Activated T-cell treated with anti-CD3 and anti-CD28 coated beads, Interleukin-2, amount 50 U/mL, for 24 hours (primary cell): Measurements from ENCODE around the gene THTPA.
"Not testable (repeated sequence)": the region's sequence is repeated elsewhere in the genome, so short reads cannot be mapped to it uniquely, and the experiment has no call there.

Source experiments
- DNase-seq: peaks from one replicate; pipeline ENCODE4 v3.0.0-alpha.2; 2020
- H3K27ac Mint-ChIP-seq: 2 replicates; pipeline ENCODE4 v1.8.0; 2020; ENCODE audit warnings: mild to moderate bottlenecking, mixed read lengths
- H3K27me3 Mint-ChIP-seq: 2 replicates; pipeline ENCODE4 v1.8.0; 2020; ENCODE audit warnings: mixed read lengths
- H3K36me3 Mint-ChIP-seq: 2 replicates; pipeline ENCODE4 v1.8.0; 2020; ENCODE audit warnings: low read depth, mixed read lengths
- H3K4me1 Mint-ChIP-seq: 2 replicates; pipeline ENCODE4 v1.8.0; 2020; ENCODE audit warnings: low read depth, mixed read lengths
- H3K4me3 Mint-ChIP-seq: 2 replicates; pipeline ENCODE4 v1.8.0; 2020; ENCODE audit warnings: mild to moderate bottlenecking, moderate library complexity, mixed read lengths
- H3K9me3 Mint-ChIP-seq: 2 replicates; pipeline ENCODE4 v1.8.0; 2020; ENCODE audit warnings: mixed read lengths

THTPA gene

DNA sequence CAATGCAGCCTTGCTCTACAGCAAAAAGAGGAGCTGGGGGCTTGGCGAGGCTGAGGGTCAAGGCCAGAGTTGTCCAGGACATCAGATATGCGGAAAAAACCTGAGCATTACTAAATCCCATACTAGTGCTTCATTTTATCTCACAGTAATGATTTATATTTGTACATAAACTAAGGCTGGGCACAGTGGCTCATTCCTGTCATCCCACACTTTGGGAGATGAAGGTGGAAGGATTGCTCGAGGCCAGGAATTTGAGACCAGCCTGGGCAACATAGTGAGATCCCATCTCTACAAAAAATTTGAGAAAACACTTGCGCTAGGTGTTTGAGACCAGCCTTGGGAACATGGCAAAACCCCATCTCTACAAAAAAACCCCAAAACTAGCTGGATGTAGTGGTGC is 34.1 kb downstream of the THTPA start:
- Mint-ChIP-seq H3K27ac (no peak overlapping the region), H3K4me1 (peaks cover 7% of the 10 kb centered on the region), H3K27me3 (peaks cover 21% of the 10 kb centered on the region), H3K9me3 (no peaks in the 10 kb centered on the region), H3K36me3 (no peaks in the 10 kb centered on the region), H3K4me3 (no peak overlapping the region)
- no peak for DNase-seq

- H3K4me3 Mint-ChIP-seq, H3K4me1 Mint-ChIP-seq, H3K9me3 Mint-ChIP-seq, H3K36me3 Mint-ChIP-seq, H3K27me3 Mint-ChIP-seq, DNase-seq, H3K27ac Mint-ChIP-seq: not testable (repeated sequence)
Measured at GRCh38 chr14:23594191-23594590, 38.1 kb downstream of the THTPA start.

- no peaks in the 10 kb centered on the region for H3K36me3 Mint-ChIP-seq
- H3K4me3 Mint-ChIP-seq, result no peak overlapping the region
- no peak for DNase-seq
- no peak overlapping the region for H3K27ac Mint-ChIP-seq
- peaks cover 2% of the 10 kb centered on the region for H3K4me1 Mint-ChIP-seq
- peaks cover 7% of the 10 kb centered on the region for H3K9me3 Mint-ChIP-seq
- H3K27me3 Mint-ChIP-seq, result no peaks in the 10 kb centered on the region
Measured at GRCh38 chr14:23600322-23600707, 44.2 kb downstream of the THTPA start.

DNA sequence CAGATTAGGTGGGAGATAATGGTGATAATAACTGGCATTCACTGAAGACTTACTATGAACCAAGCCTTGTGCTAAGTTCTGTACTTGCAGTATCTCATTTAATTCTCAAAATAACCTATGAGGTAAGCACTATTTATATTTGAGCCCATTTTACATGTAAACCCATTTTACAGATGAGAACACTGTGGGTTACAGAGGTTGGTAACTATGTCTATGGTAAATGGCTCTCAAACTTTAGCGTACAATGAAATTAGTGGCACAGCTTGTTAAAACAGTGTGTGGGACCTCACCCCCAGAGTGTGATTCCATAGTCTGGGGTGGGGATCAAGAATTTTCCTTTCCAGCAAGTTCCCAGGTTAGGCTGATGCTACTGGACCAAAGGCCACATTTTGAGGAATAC is 44.7 kb downstream of the THTPA start:
- DNase-seq, result no peak
- H3K9me3 Mint-ChIP-seq, result peaks cover 7% of the 10 kb centered on the region
- H3K4me3 Mint-ChIP-seq, result no peak overlapping the region
- H3K27ac Mint-ChIP-seq, result no peak overlapping the region
- no peaks in the 10 kb centered on the region for H3K27me3 Mint-ChIP-seq
- peaks cover 7% of the 10 kb centered on the region for H3K4me1 Mint-ChIP-seq
- no peaks in the 10 kb centered on the region for H3K36me3 Mint-ChIP-seq

DNA sequence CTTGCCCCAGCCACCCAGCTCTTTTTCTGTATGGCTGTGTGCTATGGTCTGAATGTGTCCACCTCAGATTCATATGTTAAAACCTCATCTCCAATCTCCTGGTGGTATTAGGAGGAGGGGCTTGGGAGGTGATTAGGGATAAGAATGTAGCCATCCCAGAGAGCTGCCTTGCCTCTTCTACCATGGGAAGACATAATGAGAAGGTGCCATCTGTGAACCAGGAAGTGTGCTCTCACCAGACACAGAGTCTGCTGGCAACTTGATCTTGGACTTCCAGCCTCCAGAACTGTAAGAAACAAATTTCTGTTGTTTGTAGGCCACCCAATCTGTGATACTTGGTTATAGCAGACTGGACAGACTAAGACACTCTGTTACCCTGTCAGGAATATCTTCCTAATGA is 45.4 kb downstream of the THTPA start:
- peaks cover 12% of the 10 kb centered on the region for H3K4me1 Mint-ChIP-seq
- no peaks in the 10 kb centered on the region for H3K27me3 Mint-ChIP-seq
- DNase-seq, result no peak
- H3K9me3 Mint-ChIP-seq, result peaks cover 7% of the 10 kb centered on the region
- no peak overlapping the region for H3K4me3 Mint-ChIP-seq
- H3K27ac Mint-ChIP-seq, result no peak overlapping the region
- H3K36me3 Mint-ChIP-seq, result no peaks in the 10 kb centered on the region

GRCh38 chr14:23601845-23602180 is 45.7 kb downstream of the THTPA start:
- Mint-ChIP-seq H3K36me3 (no peaks in the 10 kb centered on the region), H3K4me3 (no peak overlapping the region), H3K9me3 (peaks cover 7% of the 10 kb centered on the region), H3K27me3 (no peaks in the 10 kb centered on the region), H3K4me1 (peaks cover 16% of the 10 kb centered on the region), H3K27ac (no peak overlapping the region)
- no peak for DNase-seq

DNA sequence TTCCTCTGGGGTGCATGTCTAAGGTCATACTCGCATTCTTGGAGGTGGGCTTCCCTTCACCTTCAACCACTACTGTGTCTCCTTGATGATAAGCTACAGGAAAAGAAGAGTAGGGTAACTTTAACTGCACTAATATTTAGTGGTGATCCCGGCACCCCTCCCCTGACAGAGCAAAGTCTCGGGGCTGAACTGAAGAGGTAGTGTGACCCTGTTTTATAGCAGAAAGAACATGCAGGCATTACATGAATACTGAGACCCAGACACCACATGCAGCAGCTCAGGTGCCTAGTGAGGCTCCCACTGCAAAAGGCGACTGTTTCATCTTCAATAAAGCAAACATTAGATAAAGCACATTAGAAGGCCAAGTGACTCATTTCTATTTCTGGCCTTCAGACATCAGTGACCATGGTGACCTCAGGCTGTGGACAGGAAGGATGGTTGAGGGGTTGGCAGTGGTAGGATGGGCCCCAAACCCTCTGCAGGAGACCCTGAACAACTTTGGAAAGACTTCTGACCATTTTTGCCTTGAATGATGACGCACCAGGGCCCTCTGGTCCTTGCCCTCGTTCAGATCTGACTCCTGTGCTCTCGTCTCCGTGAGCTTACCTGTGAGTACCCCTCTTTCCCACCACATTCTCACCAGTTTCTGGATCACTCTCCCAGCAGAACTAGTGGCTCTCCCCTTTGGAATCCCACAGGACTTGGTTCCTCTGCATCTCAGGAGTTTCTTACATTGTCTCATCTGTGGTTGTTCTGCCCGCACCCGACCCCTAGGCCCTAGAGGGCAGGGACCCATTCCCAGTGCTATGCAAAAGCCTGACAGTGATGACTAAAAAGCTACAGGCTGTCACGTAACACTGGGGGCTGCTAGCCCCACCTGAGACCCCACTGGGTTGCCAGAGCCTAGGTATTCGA is 46.4 kb downstream of the THTPA start:
- Mint-ChIP-seq H3K4me1 (peaks cover 22% of the 10 kb centered on the region), H3K27ac (no peak overlapping the region), H3K4me3 (no peak overlapping the region), H3K36me3 (no peaks in the 10 kb centered on the region), H3K27me3 (no peaks in the 10 kb centered on the region), H3K9me3 (peaks cover 7% of the 10 kb centered on the region)
- no peak for DNase-seq

- DNase-seq, result no peak
- H3K36me3 Mint-ChIP-seq, result no peaks in the 10 kb centered on the region
- H3K4me1 Mint-ChIP-seq, result peaks cover 24% of the 10 kb centered on the region
- no peak overlapping the region for H3K4me3 Mint-ChIP-seq
- no peaks in the 10 kb centered on the region for H3K27me3 Mint-ChIP-seq
- no peak overlapping the region for H3K27ac Mint-ChIP-seq
- H3K9me3 Mint-ChIP-seq, result peaks cover 7% of the 10 kb centered on the region
Measured at GRCh38 chr14:23603103-23603502, 47.0 kb downstream of the THTPA start.

DNA sequence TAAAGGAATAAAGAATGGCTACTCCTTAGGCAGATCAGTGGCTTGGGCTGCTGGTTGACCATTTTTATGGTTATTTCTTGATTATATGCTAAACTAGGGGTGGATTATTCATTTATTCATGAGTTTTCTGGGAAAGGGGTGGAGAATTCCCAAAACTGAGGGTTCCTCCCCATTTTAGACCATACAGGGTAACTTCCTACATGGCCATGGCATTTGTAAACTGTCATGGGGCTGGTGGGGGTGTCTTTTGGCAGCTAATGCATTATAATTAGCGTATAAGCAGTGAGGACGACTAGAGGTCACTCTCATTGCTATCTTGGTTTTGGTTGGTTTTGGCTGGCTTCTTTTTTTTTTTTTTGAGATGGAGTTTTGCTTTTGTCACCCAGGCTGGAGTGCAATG is 48.1 kb downstream of the THTPA start:
- DNase-seq, result no peak
- H3K9me3 Mint-ChIP-seq, result peaks cover 11% of the 10 kb centered on the region
- H3K36me3 Mint-ChIP-seq, result no peaks in the 10 kb centered on the region
- H3K4me3 Mint-ChIP-seq, result no peak overlapping the region
- H3K4me1 Mint-ChIP-seq, result peaks cover 32% of the 10 kb centered on the region
- no peaks in the 10 kb centered on the region for H3K27me3 Mint-ChIP-seq
- no peak overlapping the region for H3K27ac Mint-ChIP-seq

GRCh38 chr14:23604675-23605170 is 48.7 kb downstream of the THTPA start:
- H3K4me3 Mint-ChIP-seq, result no peak overlapping the region
- peaks cover 1% of the 10 kb centered on the region for H3K36me3 Mint-ChIP-seq
- no peaks in the 10 kb centered on the region for H3K27me3 Mint-ChIP-seq
- H3K4me1 Mint-ChIP-seq, result peaks cover 38% of the 10 kb centered on the region
- H3K27ac Mint-ChIP-seq, result no peak overlapping the region
- H3K9me3 Mint-ChIP-seq, result peaks cover 7% of the 10 kb centered on the region
- no peak for DNase-seq

DNA sequence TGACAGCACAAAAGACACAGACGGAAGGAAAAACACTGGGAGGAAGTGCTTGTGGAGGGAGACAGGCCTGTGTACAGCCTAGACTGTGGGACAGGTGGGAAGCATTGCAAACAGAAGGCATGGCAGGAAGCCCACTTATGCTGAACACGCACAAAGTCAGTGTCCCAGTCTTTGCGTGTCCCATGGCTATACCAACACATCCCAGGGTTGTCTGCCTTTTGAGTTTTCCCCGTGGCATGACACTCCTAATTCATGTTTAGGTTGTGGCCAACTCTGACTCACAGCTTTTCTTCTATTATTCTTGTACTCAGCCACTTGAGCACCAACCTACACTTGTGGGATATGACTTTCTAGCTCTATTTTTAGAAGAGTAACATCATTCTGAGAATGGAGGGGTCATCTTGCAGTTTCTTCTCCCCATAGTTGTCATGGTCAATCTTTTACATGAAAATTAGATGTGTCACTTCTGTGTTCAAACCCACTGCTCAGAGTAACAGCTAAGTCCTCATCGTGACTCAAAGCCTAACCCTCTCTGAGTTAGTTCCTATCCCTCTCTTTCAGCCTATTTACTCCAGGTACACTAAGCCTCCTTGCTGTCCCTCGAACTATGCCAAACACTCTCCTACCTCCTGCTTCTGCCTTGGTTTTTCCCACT is 50.0 kb downstream of the THTPA start:
- DNase-seq, result peak; percentile 42
- Mint-ChIP-seq H3K27ac (peak overlapping the region; percentile 91), H3K4me3 (peak overlapping the region; percentile 7), H3K27me3 (no peaks in the 10 kb centered on the region), H3K9me3 (peaks cover 7% of the 10 kb centered on the region), H3K36me3 (peaks cover 3% of the 10 kb centered on the region), H3K4me1 (peaks cover 51% of the 10 kb centered on the region)

- H3K9me3 Mint-ChIP-seq, result peaks cover 7% of the 10 kb centered on the region
- peaks cover 3% of the 10 kb centered on the region for H3K36me3 Mint-ChIP-seq
- no peaks in the 10 kb centered on the region for H3K27me3 Mint-ChIP-seq
- peak overlapping the region; percentile 90 for H3K27ac Mint-ChIP-seq
- H3K4me1 Mint-ChIP-seq, result peaks cover 55% of the 10 kb centered on the region
- H3K4me3 Mint-ChIP-seq, result no peak overlapping the region
- DNase-seq, result no peak
Measured at GRCh38 chr14:23608454-23608853, 52.4 kb downstream of the THTPA start.

GRCh38 chr14:23609001-23609400 is 52.9 kb downstream of the THTPA start:
- Mint-ChIP-seq H3K4me1 (peaks cover 55% of the 10 kb centered on the region), H3K27me3 (no peaks in the 10 kb centered on the region), H3K36me3 (peaks cover 3% of the 10 kb centered on the region), H3K9me3 (peaks cover 7% of the 10 kb centered on the region), H3K4me3 (no peak overlapping the region), H3K27ac (peak overlapping the region; percentile 90)
- DNase-seq, result no peak

DNA sequence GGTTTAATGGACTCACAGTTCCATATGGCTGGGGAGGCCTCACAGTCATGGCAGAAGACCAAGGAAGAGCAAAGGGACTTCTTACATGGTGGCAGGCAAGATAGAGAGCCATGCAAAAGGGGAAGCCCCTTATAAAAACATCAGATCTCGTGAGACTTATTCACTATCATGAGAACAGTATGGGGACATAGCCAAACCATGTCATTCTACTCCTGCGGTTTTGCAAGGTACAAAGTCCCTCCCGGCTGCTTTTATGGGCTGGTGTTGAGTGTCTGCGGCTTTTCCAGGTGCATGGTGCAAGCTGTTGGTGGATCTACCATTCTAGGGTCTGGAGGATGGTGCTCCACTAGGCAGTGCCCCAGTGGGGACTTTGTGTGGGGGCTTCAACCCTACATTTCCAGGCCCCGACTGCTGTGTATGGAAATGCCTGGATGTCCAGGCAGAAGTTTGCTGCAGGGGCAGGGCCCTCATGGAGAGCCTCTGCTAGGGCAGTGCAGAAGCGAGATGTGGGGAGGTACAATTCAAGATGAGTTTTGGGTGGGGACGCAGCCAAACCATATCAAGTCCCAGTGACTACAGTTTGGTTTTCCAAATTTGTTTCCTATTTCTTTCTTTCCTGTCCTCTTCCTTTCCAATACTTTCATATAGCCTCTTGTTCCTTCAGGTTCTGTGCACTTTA is 53.5 kb downstream of the THTPA start:
- Mint-ChIP-seq H3K4me1 (peaks cover 55% of the 10 kb centered on the region), H3K27ac (peak overlapping the region; percentile 90)
- not testable (repeated sequence) for H3K4me3 Mint-ChIP-seq, DNase-seq, H3K9me3 Mint-ChIP-seq, H3K27me3 Mint-ChIP-seq, H3K36me3 Mint-ChIP-seq
